Measurements from ENCODE around the gene ALG13.

Gene ALG13

DNA sequence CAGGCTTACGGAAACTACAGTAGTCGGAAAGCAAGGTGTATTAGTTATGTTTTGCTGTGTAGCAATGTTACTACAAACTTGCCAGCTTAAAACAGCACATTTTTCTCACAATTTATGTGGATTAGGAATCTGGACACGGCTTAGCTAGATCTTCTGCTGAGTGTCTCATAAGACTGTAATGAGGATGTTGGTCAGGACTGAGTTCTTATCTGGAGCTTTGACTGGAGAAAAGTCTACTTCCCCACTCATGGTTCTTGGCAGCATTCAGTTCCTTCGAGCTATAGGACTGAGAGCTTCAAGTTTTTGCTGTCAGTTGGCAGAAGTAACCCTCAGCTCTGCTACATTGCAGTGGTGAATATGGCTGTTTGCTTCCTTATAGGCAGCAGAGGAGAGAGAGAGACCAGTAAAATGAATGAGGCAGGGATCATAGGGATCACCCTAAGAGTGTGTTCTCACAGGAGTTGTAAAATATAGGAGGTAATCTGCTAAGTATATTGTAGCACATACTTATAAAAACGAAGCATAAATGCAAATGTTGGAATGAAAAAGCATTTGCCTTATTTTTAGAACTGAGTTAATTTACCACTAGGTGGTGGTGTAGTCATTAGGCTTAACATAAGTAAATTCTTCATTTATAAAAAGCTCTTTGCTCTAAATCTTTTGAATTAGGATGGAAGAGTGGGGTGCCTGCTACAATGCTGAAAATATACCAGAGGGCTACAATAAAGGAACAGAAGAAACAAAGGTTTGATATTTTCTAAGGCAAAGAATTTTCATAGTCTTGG is 38.6 kb downstream of the ALG13 start:
- H3K27ac ChIP-seq (ENCODE audit: low read depth, low read length): no peak overlapping the region
- no peaks in the 10 kb centered on the region for H3K79me2 ChIP-seq (ENCODE audit: control insufficient read depth, low read length)
- no peak overlapping the region for H3K4me2 ChIP-seq (ENCODE audit: low read length)
- no peaks in the 10 kb centered on the region for H3K27me3 ChIP-seq (ENCODE audit: control insufficient read depth, low read length)
- H3K9me3 ChIP-seq (ENCODE audit: control insufficient read depth, insufficient read depth, low read length): no peaks in the 10 kb centered on the region
- H3F3A ChIP-seq (ENCODE audit: control insufficient read depth, insufficient read depth): no peaks in the 10 kb centered on the region
- TF ChIP-seq EZH2phosphoT487 (IDR thresholded peaks at IDR 0.05; ENCODE audit: borderline replicate concordance, low read length): no peak
- peak; percentile 45 for TF ChIP-seq CTCF (IDR thresholded peaks at IDR 0.05; ENCODE audit: low read depth, low read length, poor library complexity, severe bottlenecking)
- H3K4me3 ChIP-seq (ENCODE audit: low read length): no peak overlapping the region
- no peaks in the 10 kb centered on the region for H3K4me1 ChIP-seq (ENCODE audit: control insufficient read depth, low read length)
- H4K20me1 ChIP-seq (ENCODE audit: control insufficient read depth, insufficient read depth, low read depth, low read length): no peaks in the 10 kb centered on the region; the same call in 1 of the 2 replicates
- no peaks in the 10 kb centered on the region for H3K9me2 ChIP-seq (replicated peaks; ENCODE audit: control insufficient read depth, low read length)
- H3K36me3 ChIP-seq (ENCODE audit: control insufficient read depth, low read length): peaks cover 3% of the 10 kb centered on the region; the same call in 1 of the 2 replicates

GRCh38 chrX:111728096-111728495 is 47.1 kb downstream of the ALG13 start:
- Histone ChIP-seq H3K4me1 (ENCODE audit: control insufficient read depth, low read length) (no peaks in the 10 kb centered on the region), H3K36me3 (ENCODE audit: control insufficient read depth, low read length) (peaks cover 16% of the 10 kb centered on the region), H3K9me3 (ENCODE audit: control insufficient read depth, insufficient read depth, low read length) (no peaks in the 10 kb centered on the region), H4K20me1 (ENCODE audit: control insufficient read depth, insufficient read depth, low read depth, low read length) (no peaks in the 10 kb centered on the region), H3K79me2 (ENCODE audit: control insufficient read depth, low read length) (no peaks in the 10 kb centered on the region), H3F3A (ENCODE audit: control insufficient read depth, insufficient read depth) (no peaks in the 10 kb centered on the region), H3K4me2 (ENCODE audit: low read length) (no peak overlapping the region), H3K27ac (ENCODE audit: low read depth, low read length) (no peak overlapping the region), H3K4me3 (ENCODE audit: low read length) (no peak overlapping the region), H3K27me3 (ENCODE audit: control insufficient read depth, low read length) (no peaks in the 10 kb centered on the region), H3K9me2 (replicated peaks; ENCODE audit: control insufficient read depth, low read length) (no peaks in the 10 kb centered on the region)
- TF ChIP-seq EZH2phosphoT487 (IDR thresholded peaks at IDR 0.05; ENCODE audit: borderline replicate concordance, low read length): no peak
- TF ChIP-seq CTCF (IDR thresholded peaks at IDR 0.05; ENCODE audit: low read depth, low read length, poor library complexity, severe bottlenecking): no peak

GRCh38 chrX:111731351-111731750 is 50.4 kb downstream of the ALG13 start:
- H3K4me1 ChIP-seq (ENCODE audit: control insufficient read depth, low read length): no peaks in the 10 kb centered on the region
- no peaks in the 10 kb centered on the region for H4K20me1 ChIP-seq (ENCODE audit: control insufficient read depth, insufficient read depth, low read depth, low read length)
- no peak overlapping the region for H3K4me3 ChIP-seq (ENCODE audit: low read length)
- H3K27me3 ChIP-seq (ENCODE audit: control insufficient read depth, low read length): no peaks in the 10 kb centered on the region
- H3K4me2 ChIP-seq (ENCODE audit: low read length): no peak overlapping the region
- H3K9me3 ChIP-seq (ENCODE audit: control insufficient read depth, insufficient read depth, low read length): no peaks in the 10 kb centered on the region
- TF ChIP-seq CTCF (IDR thresholded peaks at IDR 0.05; ENCODE audit: low read depth, low read length, poor library complexity, severe bottlenecking) (no peak), EZH2phosphoT487 (IDR thresholded peaks at IDR 0.05; ENCODE audit: borderline replicate concordance, low read length) (no peak)
- peaks cover 30% of the 10 kb centered on the region for H3K36me3 ChIP-seq (ENCODE audit: control insufficient read depth, low read length)
- no peak overlapping the region for H3K27ac ChIP-seq (ENCODE audit: low read depth, low read length)
- H3F3A ChIP-seq (ENCODE audit: control insufficient read depth, insufficient read depth): no peaks in the 10 kb centered on the region
- H3K9me2 ChIP-seq (replicated peaks; ENCODE audit: control insufficient read depth, low read length): no peaks in the 10 kb centered on the region
- no peaks in the 10 kb centered on the region for H3K79me2 ChIP-seq (ENCODE audit: control insufficient read depth, low read length)

Data from DOHH2 (cell line).